ENCODE data around the gene LIN7B.

LIN7B gene

GRCh38 chr19:49145573-49146407 lies 31.6 kb downstream of the LIN7B start (continued):
- peak; percentile 52; the same call in 1 of the 2 replicates for TF ChIP-seq ZBTB6 (tag by site-specific recombination; IDR thresholded peaks at IDR 0.05)
- TF ChIP-seq ZNF404 (tag by site-specific recombination; IDR thresholded peaks at IDR 0.05): no peak
- no peak for TF ChIP-seq ZNF350 (tag by site-specific recombination; IDR thresholded peaks at IDR 0.05)
- TF ChIP-seq ZNF341 (tag by site-specific recombination; IDR thresholded peaks at IDR 0.05; ENCODE audit: low read depth): no peak
- TF ChIP-seq ZNF777 (tag by site-specific recombination; IDR thresholded peaks at IDR 0.05; ENCODE audit: borderline replicate concordance): no peak
- TF ChIP-seq MZF1 (tag by site-specific recombination; IDR thresholded peaks at IDR 0.05; ENCODE audit: borderline replicate concordance): no peak
- no peak for TF ChIP-seq ZNF677 (tag by site-specific recombination; IDR thresholded peaks at IDR 0.05)
- TF ChIP-seq ZNF157 (tag by site-specific recombination; IDR thresholded peaks at IDR 0.05): no peak
- no peak for TF ChIP-seq OSR2 (tag by site-specific recombination; IDR thresholded peaks at IDR 0.05)
- no peak for TF ChIP-seq ZNF704 (tag by site-specific recombination; IDR thresholded peaks at IDR 0.05)
- no peak for TF ChIP-seq SP7 (tag by site-specific recombination; IDR thresholded peaks at IDR 0.05)
- no peak for TF ChIP-seq ZNF510 (tag by site-specific recombination; IDR thresholded peaks at IDR 0.05; ENCODE audit: insufficient replicate concordance)
- TF ChIP-seq GLI2 (tag by site-specific recombination; IDR thresholded peaks at IDR 0.05; ENCODE audit: borderline replicate concordance, low read depth): no peak
- no peak for TF ChIP-seq ZNF426 (tag by site-specific recombination; IDR thresholded peaks at IDR 0.05)
- TF ChIP-seq ZNF501 (tag by site-specific recombination; IDR thresholded peaks at IDR 0.05): peak; percentile 65
- TF ChIP-seq SETDB1 (IDR thresholded peaks at IDR 0.05; ENCODE audit: insufficient read length, low read length): no peak
- no peak for TF ChIP-seq ZNF585B (tag by site-specific recombination; IDR thresholded peaks at IDR 0.05)
- no peak for TF ChIP-seq ZSCAN16 (tag by site-specific recombination; IDR thresholded peaks at IDR 0.05)
- peak; percentile 64 for TF ChIP-seq ZNF335 (tag by site-specific recombination; conservative IDR thresholded peaks at IDR 0.05)
- TF ChIP-seq ZBTB26 (tag by site-specific recombination; optimal IDR thresholded peaks at IDR 0.05): peak; percentile 53
- peak; percentile 96 for TF ChIP-seq ZBTB48 (tag by site-specific recombination; IDR thresholded peaks at IDR 0.05)
- TF ChIP-seq ZNF513 (tag by site-specific recombination; IDR thresholded peaks at IDR 0.05): no peak
- 0 out of 2 replicates have a peak, but pooled peaks have one; percentile 15 for TF ChIP-seq ZFP69B (tag by site-specific recombination; IDR thresholded peaks at IDR 0.05)
- TF ChIP-seq ZNF114 (tag by site-specific recombination; IDR thresholded peaks at IDR 0.05): no peak
- TF ChIP-seq ZNF791 (tag by site-specific recombination; IDR thresholded peaks at IDR 0.05): no peak
- no peak for TF ChIP-seq ZNF302 (tag by site-specific recombination; IDR thresholded peaks at IDR 0.05; ENCODE audit: low read depth)
- TF ChIP-seq ZSCAN5A (tag by site-specific recombination; IDR thresholded peaks at IDR 0.05): no peak
- TF ChIP-seq ZNF785 (tag by site-specific recombination; IDR thresholded peaks at IDR 0.05): peak; percentile 60; the same call in 1 of the 2 replicates
- no peak for TF ChIP-seq ZNF707 (tag by site-specific recombination; IDR thresholded peaks at IDR 0.05)
- no peak for TF ChIP-seq ZBTB44 (tag by site-specific recombination; IDR thresholded peaks at IDR 0.05)
- TF ChIP-seq ZNF19 (tag by site-specific recombination; IDR thresholded peaks at IDR 0.05; ENCODE audit: low read depth): no peak

Data from HEK293 (cell line).